ENCODE data around the gene GABRR2.
A peak's percentile ranks its signal among the peaks of the same experiment; 100 is the strongest.

Gene GABRR2

GRCh38 chr6:89315249-89315885 is at the start of gene GABRR2:
TSS of gene GABRR2 (minus strand) at chr6:89315299. CDS start at chr6:89315165, 134 bp downstream.
- no peaks in the 10 kb centered on the region for H3K27me3 Mint-ChIP-seq
- no peak for DNase-seq
- H3K27ac Mint-ChIP-seq: no peak within 1 kb of the TSS
- no peak within 1 kb of the TSS for H3K4me3 Mint-ChIP-seq
- ATAC-seq: no peak
- H3K9me3 Mint-ChIP-seq: peaks cover 0 to 7% of the 10 kb centered on the region in 2 donors
- no peaks in the 10 kb centered on the region for H3K4me1 Mint-ChIP-seq

GRCh38 chr6:89364586-89364985 is 49.5 kb upstream of the GABRR2 start:
- no peaks in the 10 kb centered on the region for H3K9me3 Mint-ChIP-seq
- no peak for DNase-seq
- H3K4me3 Mint-ChIP-seq: no peak overlapping the region
- ATAC-seq: no peak
- H3K4me1 Mint-ChIP-seq: peaks cover 31% of the 10 kb centered on the region
- no peaks in the 10 kb centered on the region for H3K27me3 Mint-ChIP-seq
- H3K27ac Mint-ChIP-seq: no peak overlapping the region

GRCh38 chr6:89361171-89361570 is 46.1 kb upstream of the GABRR2 start:
- DNase-seq (no peak), ATAC-seq (no peak)
- H3K9me3 Mint-ChIP-seq: no peaks in the 10 kb centered on the region
- H3K27ac Mint-ChIP-seq: no peak overlapping the region
- no peaks in the 10 kb centered on the region for H3K27me3 Mint-ChIP-seq
- H3K4me3 Mint-ChIP-seq: no peak overlapping the region
- peaks cover 53% of the 10 kb centered on the region for H3K4me1 Mint-ChIP-seq

GRCh38 chr6:89360415-89360999 is 45.4 kb upstream of the GABRR2 start:
- H3K4me3 Mint-ChIP-seq: peak overlapping the region; percentile 0 to 58
- H3K4me1 Mint-ChIP-seq: peaks cover 52% of the 10 kb centered on the region
- no peaks in the 10 kb centered on the region for H3K27me3 Mint-ChIP-seq
- ATAC-seq (peak; percentile 88), DNase-seq (no peak)
- H3K9me3 Mint-ChIP-seq: no peaks in the 10 kb centered on the region
- no peak overlapping the region for H3K27ac Mint-ChIP-seq

DNA sequence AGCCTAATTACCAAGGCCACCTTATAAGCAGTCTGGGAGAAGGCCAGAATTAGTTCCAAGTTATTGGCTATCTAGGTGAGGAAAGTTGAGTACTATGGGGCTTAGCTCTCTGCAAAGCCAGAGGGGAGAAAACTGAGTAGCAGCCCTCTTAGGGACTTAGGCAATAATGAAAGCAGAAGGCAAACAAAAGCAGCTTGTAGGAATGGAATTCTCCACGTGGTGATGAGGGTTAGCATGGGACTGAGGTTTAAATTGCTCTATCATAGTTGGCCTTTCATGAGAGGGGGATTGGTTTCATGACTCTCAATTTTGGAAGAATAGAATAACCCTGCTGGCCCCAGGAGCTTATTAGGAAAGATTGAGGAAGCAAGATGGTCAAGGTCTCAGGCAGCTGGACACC is 44.5 kb upstream of the GABRR2 start:
- ATAC-seq (no peak), DNase-seq (no peak)
- no peak overlapping the region for H3K27ac Mint-ChIP-seq
- H3K9me3 Mint-ChIP-seq: no peaks in the 10 kb centered on the region
- H3K4me3 Mint-ChIP-seq: no peak overlapping the region
- H3K4me1 Mint-ChIP-seq: peaks cover 55% of the 10 kb centered on the region
- no peaks in the 10 kb centered on the region for H3K27me3 Mint-ChIP-seq

GRCh38 chr6:89357390-89357789 is 42.3 kb upstream of the GABRR2 start:
- no peaks in the 10 kb centered on the region for H3K27me3 Mint-ChIP-seq
- peak overlapping the region; percentile 36 to 96 for H3K27ac Mint-ChIP-seq
- H3K9me3 Mint-ChIP-seq: no peaks in the 10 kb centered on the region
- H3K4me3 Mint-ChIP-seq: peak overlapping the region; percentile 77 to 95
- peaks cover 64% of the 10 kb centered on the region for H3K4me1 Mint-ChIP-seq
- ATAC-seq: no peak
- no peak for DNase-seq

DNA sequence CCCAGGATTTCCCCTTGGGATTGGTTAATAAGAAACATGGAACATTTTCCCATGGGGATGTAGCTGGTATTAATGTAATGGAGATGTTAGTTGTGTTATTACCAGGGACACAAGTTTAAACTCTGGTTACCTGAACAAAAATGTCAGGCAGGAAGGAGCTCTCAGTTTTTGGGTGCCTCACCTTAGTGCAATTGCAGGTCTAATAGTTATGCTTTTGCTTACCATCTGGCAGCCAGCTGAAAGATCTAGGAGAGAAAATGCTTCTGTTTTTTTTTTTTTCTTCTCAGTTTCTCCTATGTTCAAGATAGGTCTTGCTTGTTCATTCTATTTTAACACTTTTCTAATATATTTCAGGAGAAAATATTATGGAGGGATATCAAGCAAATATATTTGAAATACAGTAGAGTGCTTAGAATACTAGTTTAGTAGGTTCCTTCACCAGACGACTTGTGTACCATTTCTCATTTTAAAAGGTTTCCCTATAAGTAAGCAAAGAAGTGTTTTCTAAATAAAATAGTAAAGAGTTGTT is 41.6 kb upstream of the GABRR2 start:
- H3K9me3 Mint-ChIP-seq: no peaks in the 10 kb centered on the region
- no peak for DNase-seq
- H3K4me3 Mint-ChIP-seq: peak overlapping the region; percentile 77 to 95
- H3K27me3 Mint-ChIP-seq: no peaks in the 10 kb centered on the region
- peak overlapping the region in 1 of 2 donors; percentile 33 for H3K27ac Mint-ChIP-seq
- H3K4me1 Mint-ChIP-seq: peaks cover 64% of the 10 kb centered on the region
- ATAC-seq: no peak

DNA sequence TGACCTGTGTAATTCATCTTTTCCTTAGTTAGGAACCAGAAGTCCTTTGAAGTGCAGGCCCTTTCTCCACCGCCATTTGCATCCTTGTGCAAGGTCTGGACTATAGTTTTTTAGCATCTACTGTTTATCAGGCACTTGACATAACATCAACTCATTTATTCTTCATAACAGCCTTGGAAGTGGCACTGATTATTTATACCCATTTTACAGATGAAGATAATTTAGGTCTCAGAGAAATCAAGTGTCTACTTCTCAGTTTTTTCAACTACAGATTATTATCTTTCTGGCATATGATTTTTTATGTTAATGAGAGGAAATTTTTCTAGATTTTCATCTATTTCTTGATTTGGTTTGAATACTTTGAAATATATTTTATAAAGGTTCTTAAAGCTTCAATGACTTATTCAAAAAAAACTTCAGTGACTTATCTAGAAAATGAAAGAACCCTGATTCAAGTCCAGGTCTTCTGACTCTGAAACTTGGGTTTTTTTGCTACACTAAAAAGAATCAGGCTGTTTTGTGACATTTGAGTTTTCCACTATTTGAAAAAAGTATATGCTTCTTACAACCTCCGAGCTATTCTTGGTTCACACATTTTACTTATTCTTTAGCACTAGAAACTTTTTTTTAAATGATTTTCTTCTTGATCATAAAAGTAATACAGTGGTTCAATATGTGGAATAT is 40.6 kb upstream of the GABRR2 start:
- H3K27ac Mint-ChIP-seq: no peak overlapping the region
- H3K9me3 Mint-ChIP-seq: no peaks in the 10 kb centered on the region
- ATAC-seq (no peak), DNase-seq (no peak)
- no peaks in the 10 kb centered on the region for H3K27me3 Mint-ChIP-seq
- no peak overlapping the region for H3K4me3 Mint-ChIP-seq
- H3K4me1 Mint-ChIP-seq: peaks cover 67% of the 10 kb centered on the region

DNA sequence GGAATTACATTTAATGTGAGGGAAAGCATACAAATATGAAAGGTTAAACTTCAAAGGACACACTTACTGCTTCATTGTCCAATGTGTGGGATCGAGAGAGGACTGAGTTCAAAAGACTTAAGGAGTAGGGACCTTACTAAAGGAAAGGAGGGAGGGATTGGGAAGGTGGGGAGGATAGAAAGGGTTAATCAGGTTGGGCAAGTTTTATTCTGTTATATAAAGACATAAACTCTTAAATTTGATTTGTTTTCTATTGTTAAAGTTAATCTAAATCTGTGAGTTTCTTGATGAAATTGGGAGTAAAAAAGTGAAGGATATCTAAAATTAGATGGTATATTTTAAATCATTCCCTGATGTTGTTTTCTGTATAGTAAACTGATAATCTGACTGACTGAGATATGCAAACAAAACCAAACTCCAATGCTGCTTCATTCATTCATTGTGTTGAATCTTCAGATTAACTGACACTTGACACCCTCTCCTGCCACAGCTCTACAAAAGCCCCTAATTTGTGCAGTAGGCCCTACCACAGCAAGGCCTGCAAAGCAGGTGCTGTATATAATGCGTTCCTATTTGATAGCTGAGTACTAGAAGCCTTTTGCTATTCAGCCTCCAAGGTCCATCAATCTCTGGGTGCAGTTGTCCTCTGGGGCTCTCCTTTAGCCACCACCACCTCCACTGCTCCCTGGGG is 38.7 kb upstream of the GABRR2 start:
- ATAC-seq: no peak
- DNase-seq: no peak
- H3K27me3 Mint-ChIP-seq: no peaks in the 10 kb centered on the region
- peaks cover 72% of the 10 kb centered on the region for H3K4me1 Mint-ChIP-seq
- peak overlapping the region; percentile 94 to 98 for H3K4me3 Mint-ChIP-seq
- H3K27ac Mint-ChIP-seq: peak overlapping the region; percentile 94 to 96
- H3K9me3 Mint-ChIP-seq: peaks cover 0 to 4% of the 10 kb centered on the region in 2 donors

DNA sequence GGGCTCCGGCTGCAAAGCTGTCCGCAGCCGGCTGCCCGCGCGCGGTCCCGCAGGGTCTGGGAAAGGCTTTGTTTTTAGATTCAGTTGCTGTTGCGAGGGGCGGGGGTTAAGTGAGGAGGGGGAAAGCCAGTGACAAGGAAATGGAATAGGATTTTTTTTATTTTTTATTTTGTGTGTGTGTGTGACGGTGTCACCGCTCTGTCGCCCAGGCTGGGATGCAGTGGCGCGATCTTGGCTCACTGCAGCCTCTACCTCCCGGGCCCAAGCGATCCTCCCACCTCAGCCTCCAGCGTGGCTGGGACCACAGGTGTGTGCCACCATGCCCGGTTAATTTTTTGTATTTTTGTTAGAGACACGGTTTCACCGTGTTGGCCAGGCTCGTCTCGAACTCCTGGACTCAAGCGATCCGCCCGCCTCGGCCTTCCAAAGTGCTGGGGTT is 38.0 kb upstream of the GABRR2 start:
- peak; percentile 43 for ATAC-seq
- H3K27ac Mint-ChIP-seq: peak overlapping the region; percentile 94 to 96
- H3K27me3 Mint-ChIP-seq: no peaks in the 10 kb centered on the region
- peaks cover 0 to 4% of the 10 kb centered on the region in 2 donors for H3K9me3 Mint-ChIP-seq
- no peak for DNase-seq
- peak overlapping the region; percentile 94 to 98 for H3K4me3 Mint-ChIP-seq
- peaks cover 77% of the 10 kb centered on the region for H3K4me1 Mint-ChIP-seq

DNA sequence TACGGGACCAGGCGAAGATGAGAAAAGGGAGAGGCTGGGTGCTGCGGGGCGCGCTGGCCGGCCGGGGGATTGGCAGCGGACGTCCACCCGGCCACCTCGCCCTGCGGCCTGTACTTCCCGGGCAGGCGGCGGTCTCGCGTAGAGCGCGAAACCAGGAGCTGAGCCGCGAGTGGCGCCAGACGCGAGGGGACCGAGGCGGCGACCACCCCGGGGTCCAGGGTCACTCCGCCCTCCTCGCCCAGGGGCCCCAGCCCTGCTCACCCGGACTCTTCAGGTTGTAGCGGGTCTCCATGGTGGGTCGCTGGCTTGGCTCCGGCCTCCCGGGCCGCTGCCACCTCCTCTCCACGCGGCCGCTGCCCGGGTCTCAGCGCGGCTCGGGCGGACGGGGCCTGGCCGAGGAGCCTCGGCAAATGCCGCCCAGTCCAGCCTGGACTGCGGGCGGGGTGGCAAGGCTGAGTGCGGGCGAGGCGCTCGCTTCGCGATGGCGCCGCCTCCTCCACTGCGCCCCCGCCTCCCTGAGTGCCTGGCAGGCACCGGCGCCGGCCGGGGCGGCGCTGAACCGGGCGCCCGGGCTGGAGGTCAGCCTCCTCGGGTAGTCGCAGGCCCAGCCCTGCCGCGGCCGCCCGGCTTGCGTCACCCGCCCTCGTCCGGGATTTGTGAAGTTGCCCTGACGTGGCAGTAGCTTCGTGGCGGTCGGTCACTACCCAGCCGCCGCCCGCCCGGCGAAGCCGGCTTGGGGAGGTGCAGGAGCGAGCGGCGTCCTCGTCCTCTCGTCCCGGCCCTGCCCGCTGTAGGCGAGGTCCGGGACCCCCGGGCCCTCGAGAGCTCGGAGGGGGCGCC is 37.4 kb upstream of the GABRR2 start, which contains the start of gene UBE2J1:
Gene UBE2J1, minus strand, starts transcription at position 445 of the 840 bp plus-strand sequence. Its CDS starts 153 bp downstream, at position 292.
- Mint-ChIP-seq H3K4me1 (peaks cover 73% of the 10 kb centered on the region), H3K4me3 (peak within 1 kb of the TSS; percentile 94 to 98), H3K27ac (peak within 1 kb of the TSS; percentile 97 to 99), H3K27me3 (no peaks in the 10 kb centered on the region), H3K9me3 (peaks cover 0 to 4% of the 10 kb centered on the region in 2 donors)
- DNase-seq: peak; percentile 80 to 81
- ATAC-seq: peak; percentile 87

DNA sequence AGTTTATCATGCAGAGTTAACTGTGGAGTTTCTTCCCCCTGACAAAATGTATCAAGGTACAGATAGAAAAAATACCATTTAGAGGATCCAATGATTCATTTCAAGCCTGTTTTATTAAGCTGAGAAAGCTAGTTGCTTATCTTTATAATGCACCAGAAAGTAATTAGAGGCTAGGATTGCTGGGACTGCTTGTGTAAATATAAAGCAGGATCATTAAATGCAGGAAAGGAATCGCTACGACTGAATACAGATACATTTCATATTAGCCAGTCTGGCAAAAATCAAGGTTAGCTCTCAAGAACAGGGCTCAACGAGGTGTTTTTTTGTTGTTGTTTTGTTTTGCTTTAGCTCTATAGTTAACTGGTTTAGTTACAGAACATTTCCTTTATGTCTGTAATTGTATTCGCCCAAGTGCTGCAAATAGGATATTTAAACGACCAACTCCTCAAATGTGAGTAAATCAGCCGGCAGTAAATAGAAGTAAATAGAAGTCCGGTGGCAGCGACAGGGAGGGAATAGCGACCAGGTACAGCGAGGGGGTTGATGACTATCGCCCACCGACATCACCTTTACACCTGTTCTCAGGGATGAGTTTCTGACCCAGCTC is 36.7 kb upstream of the GABRR2 start:
- ATAC-seq (no peak), DNase-seq (no peak)
- peak overlapping the region; percentile 97 to 99 for H3K27ac Mint-ChIP-seq
- peaks cover 0 to 4% of the 10 kb centered on the region in 2 donors for H3K9me3 Mint-ChIP-seq
- H3K27me3 Mint-ChIP-seq: no peaks in the 10 kb centered on the region
- peak overlapping the region; percentile 94 to 98 for H3K4me3 Mint-ChIP-seq
- H3K4me1 Mint-ChIP-seq: peaks cover 66% of the 10 kb centered on the region

DNA sequence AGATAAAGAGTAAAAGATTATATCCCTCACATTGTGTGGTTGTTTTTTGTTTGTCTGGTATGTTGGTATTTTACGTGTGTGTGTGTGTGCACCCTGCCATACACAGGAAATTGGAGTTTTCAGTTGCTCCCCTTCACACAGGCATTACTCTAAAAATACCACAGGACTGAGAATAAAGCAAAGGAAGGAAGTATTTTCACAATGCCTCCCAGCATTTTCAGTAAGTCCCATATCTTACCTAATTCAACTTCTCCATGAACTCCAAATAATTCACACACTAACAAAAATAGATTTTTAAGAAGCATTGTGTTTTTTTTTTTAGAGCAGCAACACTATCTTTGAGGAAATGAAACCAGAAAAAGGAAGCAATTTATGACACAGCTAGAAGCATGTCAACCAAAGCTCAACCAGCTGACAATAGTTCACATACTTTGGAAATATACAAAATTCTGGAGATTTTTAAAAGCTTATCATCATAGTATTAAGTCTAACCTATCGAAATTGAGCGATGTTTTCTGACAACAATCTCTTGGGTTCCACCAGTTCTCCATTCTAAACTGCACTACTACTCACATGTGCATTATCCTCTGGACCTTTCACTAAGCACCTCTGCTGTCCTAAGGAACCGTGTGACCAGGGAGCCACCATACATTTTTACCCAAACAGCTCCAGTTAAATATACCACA is 35.3 kb upstream of the GABRR2 start:
- H3K9me3 Mint-ChIP-seq: peaks cover 0 to 4% of the 10 kb centered on the region in 2 donors
- H3K27me3 Mint-ChIP-seq: no peaks in the 10 kb centered on the region
- ATAC-seq (no peak), DNase-seq (no peak)
- peak overlapping the region; percentile 94 to 98 for H3K4me3 Mint-ChIP-seq
- H3K27ac Mint-ChIP-seq: no peak overlapping the region
- H3K4me1 Mint-ChIP-seq: peaks cover 58% of the 10 kb centered on the region

- no peak for ATAC-seq
- peaks cover 0 to 4% of the 10 kb centered on the region in 2 donors for H3K9me3 Mint-ChIP-seq
- no peak overlapping the region for H3K27ac Mint-ChIP-seq
- peaks cover 50% of the 10 kb centered on the region for H3K4me1 Mint-ChIP-seq
- no peak overlapping the region for H3K4me3 Mint-ChIP-seq
- no peak for DNase-seq
- no peaks in the 10 kb centered on the region for H3K27me3 Mint-ChIP-seq
These were observed 33.3 kb upstream of the GABRR2 start for GRCh38 chr6:89348372-89348771.
